HT-29 (cell line): ENCODE results near the gene ADAMTS4. TPM values are rescaled to one million over a fixed set of nuclear protein-coding genes. Genes with fewer than 3 reads are reported as not detected.

Experiments used
- DNase-seq: peaks from one replicate; pipeline ENCODE4 v3.0.0-alpha.2; 2015; ENCODE audit warnings: low spot score
- small RNA-seq: library from RNA; depleted of rRNA; stranded (forward); fragments of <200 nt; gene quantifications from one replicate; pipeline ENCODE3, GENCODE V24; 2014
- total RNA-seq: library from RNA; depleted of rRNA; stranded (reverse); fragments of >200 nt; shearing (Covaris generic); gene quantifications from 2 replicates; pipeline ENCODE4 v1.2.3, GENCODE V29; 2014; rRNA removed

The ADAMTS4 gene
- total RNA-seq, 1 experiment from 2014 or later, result not detected

DNA sequence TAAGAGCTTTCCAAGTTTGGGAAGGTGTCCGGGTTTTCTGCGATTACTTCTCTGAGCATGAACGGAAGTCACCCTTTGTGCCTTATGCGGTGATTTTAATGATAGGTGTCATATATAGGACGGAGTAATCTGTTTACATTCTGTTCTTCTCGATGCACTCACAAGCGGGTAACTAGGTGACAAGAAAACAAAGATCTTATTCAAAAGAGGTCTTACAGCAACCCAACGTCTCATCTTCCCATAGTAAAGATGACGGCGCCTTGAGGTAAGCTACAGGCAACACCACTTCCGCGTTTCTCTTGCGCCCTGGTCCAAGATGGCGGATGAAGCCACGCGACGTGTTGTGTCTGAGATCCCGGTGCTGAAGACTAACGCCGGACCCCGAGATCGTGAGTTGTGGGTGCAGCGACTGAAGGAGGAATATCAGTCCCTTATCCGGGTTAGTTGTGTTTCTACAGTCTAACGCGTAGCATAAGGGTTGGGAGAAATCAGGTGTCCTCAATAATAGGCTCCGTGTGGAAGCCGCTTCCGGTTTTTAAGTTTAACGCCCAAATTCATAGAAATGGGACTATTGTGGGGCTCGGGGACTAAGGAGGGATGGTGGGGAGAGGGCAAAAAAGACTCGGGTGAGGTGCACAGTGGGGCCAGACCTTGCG, 45.0 kb downstream of the ADAMTS4 start, which contains the start of gene UFC1:
UFC1 (plus strand) TSS at position 297 of the 656 bp plus-strand sequence; CDS start at position 317, 20 bp downstream.
- DNase-seq, result peak; percentile 92

- DNase-seq, result no peak
Observed at GRCh38 chr1:161153176-161153575, 45.7 kb downstream of the ADAMTS4 start.

GRCh38 chr1:161145832-161146231, 53.0 kb downstream of the ADAMTS4 start:
- DNase-seq, result no peak

GRCh38 chr1:161140755-161141400, 58.0 kb downstream of the ADAMTS4 start:
- DNase-seq, result no peak

DNA sequence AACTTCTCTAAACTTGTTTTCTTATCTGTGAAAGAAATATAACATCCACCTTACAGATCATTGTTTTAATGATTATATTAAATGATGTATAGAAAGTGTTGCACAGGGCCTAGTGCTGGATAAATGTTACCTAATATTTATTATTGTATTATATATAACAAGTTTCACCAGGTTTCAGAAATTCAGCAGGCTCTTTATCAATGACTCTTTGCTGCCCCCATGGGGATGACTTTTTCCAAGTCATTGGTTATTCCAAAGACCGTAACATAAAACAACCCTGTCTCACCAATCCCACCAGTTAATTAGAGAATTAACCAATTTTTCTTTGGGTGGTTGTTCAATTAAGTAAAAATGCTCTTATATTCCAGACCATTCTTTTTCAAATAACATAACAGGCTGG, 59.1 kb downstream of the ADAMTS4 start:
- DNase-seq, result peak; percentile 77

GRCh38 chr1:161138431-161138830, 60.4 kb downstream of the ADAMTS4 start:
- no peak for DNase-seq

DNA sequence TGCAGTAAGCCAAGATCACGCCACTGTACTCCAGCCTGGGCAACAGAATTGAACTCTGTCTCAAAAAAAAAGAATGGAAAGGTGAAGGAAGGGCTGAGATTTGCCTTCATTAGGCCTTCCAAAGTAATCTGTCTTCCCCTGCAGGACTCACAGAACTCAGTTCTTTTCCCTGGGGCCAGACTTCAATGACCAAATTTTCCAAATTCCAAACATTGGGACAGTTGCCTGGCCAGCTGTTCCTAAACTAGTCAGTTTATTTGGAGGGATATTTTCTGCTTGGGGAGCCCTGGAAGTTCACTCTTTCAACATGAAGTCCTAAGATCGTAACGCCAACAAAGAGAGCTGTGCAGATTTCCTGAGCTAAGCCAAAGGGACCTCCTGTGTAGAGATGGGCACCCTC, 61.0 kb downstream of the ADAMTS4 start:
- no peak for DNase-seq

Small RNA genes within 50 kb of the gene (small RNA-seq; reads per million reads assigned to genes)
- not detected for gene RF01225

Other genes with a start within 250 kb of the ADAMTS4 start
- gene ITLN2, start 244.2 kb downstream of the ADAMTS4 start, total RNA-seq, result not detected in 2 replicates
- gene F11R, start 177.9 kb downstream of the ADAMTS4 start, total RNA-seq, result 128 and 154 TPM in 2 replicates
- gene TSTD1, start 160.1 kb downstream of the ADAMTS4 start, total RNA-seq, result 121 and 139 TPM in 2 replicates
- gene USF1, start 153.1 kb downstream of the ADAMTS4 start, total RNA-seq, result 78.4 and 79.3 TPM in 2 replicates
- 0.58 and 0.86 TPM in 2 replicates for gene ARHGAP30, start 129.2 kb downstream of the ADAMTS4 start, total RNA-seq
- gene NECTIN4, start 109.5 kb downstream of the ADAMTS4 start, total RNA-seq, result 8.6 and 10.4 TPM in 2 replicates
- 3.8 and 5.5 TPM in 2 replicates for gene KLHDC9, start 100.7 kb downstream of the ADAMTS4 start, total RNA-seq
- 67.7 and 70.5 TPM in 2 replicates for gene PFDN2, start 81.0 kb downstream of the ADAMTS4 start, total RNA-seq
- gene NIT1, start 80.9 kb downstream of the ADAMTS4 start, total RNA-seq, result 25.1 and 30.8 TPM in 2 replicates
- gene DEDD, start 66.4 kb downstream of the ADAMTS4 start, total RNA-seq, result 36.6 and 40.8 TPM in 2 replicates
- gene UFC1, start 45.1 kb downstream of the ADAMTS4 start, total RNA-seq, result 66.4 and 81.3 TPM in 2 replicates
- gene USP21, start 39.6 kb downstream of the ADAMTS4 start, total RNA-seq, result 20.8 and 24.6 TPM in 2 replicates
- 11.7 and 14.3 TPM in 2 replicates for gene PPOX, start 32.6 kb downstream of the ADAMTS4 start, total RNA-seq
- gene B4GALT3, start 21.5 kb downstream of the ADAMTS4 start, total RNA-seq, result 57.5 and 70.7 TPM in 2 replicates
- 90.6 and 122 TPM in 2 replicates for gene NDUFS2, start 3.3 kb upstream of the ADAMTS4 start, total RNA-seq
- not detected in 2 replicates for gene FCER1G, start 16.2 kb upstream of the ADAMTS4 start, total RNA-seq
- 0.52 TPM in 1 of 2 replicates, not detected in the other for gene APOA2, start 24.6 kb upstream of the ADAMTS4 start, total RNA-seq
- 3.5 and 3.6 TPM in 2 replicates for gene TOMM40L, start 27.0 kb upstream of the ADAMTS4 start, total RNA-seq
- not detected in 2 replicates for gene NR1I3, start 39.1 kb upstream of the ADAMTS4 start, total RNA-seq
- gene PCP4L1, start 59.7 kb upstream of the ADAMTS4 start, total RNA-seq, result not detected in 2 replicates
- gene MPZ, start 110.9 kb upstream of the ADAMTS4 start, total RNA-seq, result 0.16 and 0.41 TPM in 2 replicates
- 16.6 and 17.1 TPM in 2 replicates for gene SDHC, start 115.3 kb upstream of the ADAMTS4 start, total RNA-seq
- not detected in 2 replicates for gene CFAP126, start 168.8 kb upstream of the ADAMTS4 start, total RNA-seq